Astrocyte of the spinal cord (primary cell): ENCODE data around the gene MMP15.
"Not testable (repeated sequence)": the region's sequence is repeated elsewhere in the genome, so short reads cannot be mapped to it uniquely, and the experiment has no call there.

Source experiments
- DNase-seq: peaks from one replicate; pipeline ENCODE4 v3.0.0; 2011; ENCODE audit warnings: low read depth, low spot score
- H3K4me3 ChIP-seq: 2 replicates; pipeline ENCODE4 v1.5.1; 2011; ENCODE audit warnings: low read depth, mild to moderate bottlenecking, low read length, moderate library complexity
- CTCF ChIP-seq: IDR thresholded peaks from 2 replicates; pipeline ENCODE4 v1.5.1; 2012; ENCODE audit warnings: low read depth, mild to moderate bottlenecking, low read length, inconsistent platforms
- in situ Hi-C: cut with HindIII; loops from 2 replicates; pipeline ENCODE4 v1.10.0; 2017; ENCODE audit warnings: low sequenced_read_pairs

MMP15 gene

GRCh38 chr16:58025351-58026138, at the start of gene MMP15:
Gene MMP15 (plus strand): TSS chr16:58025754. CDS start chr16:58026351, 597 bp downstream.
- peak within 1 kb of the TSS; percentile 49 for H3K4me3 ChIP-seq
- in situ Hi-C loops: no loop called here
- TF ChIP-seq CTCF: no peak
- DNase-seq: peak; percentile 55

GRCh38 chr16:57976331-57976796, 49.2 kb upstream of the MMP15 start:
- no peak for DNase-seq
- no peak overlapping the region for H3K4me3 ChIP-seq
- in situ Hi-C loops: no loop called here
- TF ChIP-seq CTCF: no peak

- in situ Hi-C loops: no loop called here
- DNase-seq: no peak
- H3K4me3 ChIP-seq: no peak overlapping the region
- no peak for TF ChIP-seq CTCF
Measured at GRCh38 chr16:57977418-57978069, 48.0 kb upstream of the MMP15 start.

- in situ Hi-C loops, DNase-seq: not testable (repeated sequence)
Measured at GRCh38 chr16:57978070-57978465, 47.5 kb upstream of the MMP15 start.

GRCh38 chr16:57979006-57979585, 46.5 kb upstream of the MMP15 start:
- no peak for DNase-seq
- in situ Hi-C loops: no loop called here
- TF ChIP-seq CTCF: no peak
- H3K4me3 ChIP-seq: no peak overlapping the region

More at GRCh38 chr16:57978070-57978465, 47.5 kb upstream of the MMP15 start:
- not testable (repeated sequence) for H3K4me3 ChIP-seq

- H3K4me3 ChIP-seq: no peak overlapping the region
- DNase-seq: no peak
- in situ Hi-C loops: no loop called here
- no peak for TF ChIP-seq CTCF
Measured at GRCh38 chr16:57981636-57982035, 43.9 kb upstream of the MMP15 start.

GRCh38 chr16:57982385-57982784, 43.2 kb upstream of the MMP15 start:
- in situ Hi-C loops: no loop called here
- no peak for DNase-seq
- H3K4me3 ChIP-seq: no peak overlapping the region
- TF ChIP-seq CTCF: no peak
